HK-2 (cell line): ENCODE results near the gene BICDL1.

Experiments used
- DNase-seq: peaks from one replicate; pipeline ENCODE4 v3.0.0-alpha.2; 2018; ENCODE audit not compliant: unreplicated experiment

The BICDL1 gene

DNA sequence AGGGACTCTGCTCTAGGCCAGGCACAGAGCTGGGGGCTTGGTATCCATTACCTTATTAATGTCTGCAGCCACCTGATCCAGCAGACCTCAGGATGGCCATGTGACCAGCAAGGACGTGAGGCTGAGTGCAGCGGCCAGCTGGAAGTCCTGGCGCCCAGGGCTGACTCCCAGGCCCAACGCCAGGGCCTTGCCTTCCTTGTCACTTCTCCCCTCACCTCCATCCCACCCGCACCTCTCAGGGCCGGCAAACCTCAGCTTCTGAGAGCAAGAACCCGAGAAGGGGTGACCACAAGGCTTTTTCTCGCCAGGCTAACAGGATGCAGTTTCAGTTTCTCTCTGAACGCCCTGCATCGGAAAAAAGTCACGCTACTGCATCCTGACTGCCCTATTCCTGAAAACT, 112.1 kb downstream of the BICDL1 start:
- no peak for DNase-seq

DNA sequence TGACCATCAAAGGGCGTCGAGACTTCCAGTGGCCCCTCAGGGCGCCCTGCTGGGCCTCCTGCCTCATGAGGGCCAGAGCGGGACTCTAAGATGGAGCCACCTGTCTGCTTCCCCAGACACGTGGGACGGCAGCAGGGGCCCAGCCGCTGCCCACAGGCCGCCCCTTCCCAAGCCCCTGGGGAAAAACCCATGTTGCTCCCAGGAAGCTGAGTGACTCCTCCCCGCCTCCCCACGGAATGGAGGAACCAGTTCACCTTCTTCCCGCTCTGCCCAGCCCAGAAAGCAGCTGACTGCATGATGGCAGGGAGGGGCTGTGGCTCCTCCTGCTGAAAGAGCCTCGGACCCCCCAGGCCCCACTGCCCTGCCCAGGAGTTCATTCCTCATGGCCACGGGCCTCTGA, 112.6 kb downstream of the BICDL1 start:
- DNase-seq, result no peak

DNA sequence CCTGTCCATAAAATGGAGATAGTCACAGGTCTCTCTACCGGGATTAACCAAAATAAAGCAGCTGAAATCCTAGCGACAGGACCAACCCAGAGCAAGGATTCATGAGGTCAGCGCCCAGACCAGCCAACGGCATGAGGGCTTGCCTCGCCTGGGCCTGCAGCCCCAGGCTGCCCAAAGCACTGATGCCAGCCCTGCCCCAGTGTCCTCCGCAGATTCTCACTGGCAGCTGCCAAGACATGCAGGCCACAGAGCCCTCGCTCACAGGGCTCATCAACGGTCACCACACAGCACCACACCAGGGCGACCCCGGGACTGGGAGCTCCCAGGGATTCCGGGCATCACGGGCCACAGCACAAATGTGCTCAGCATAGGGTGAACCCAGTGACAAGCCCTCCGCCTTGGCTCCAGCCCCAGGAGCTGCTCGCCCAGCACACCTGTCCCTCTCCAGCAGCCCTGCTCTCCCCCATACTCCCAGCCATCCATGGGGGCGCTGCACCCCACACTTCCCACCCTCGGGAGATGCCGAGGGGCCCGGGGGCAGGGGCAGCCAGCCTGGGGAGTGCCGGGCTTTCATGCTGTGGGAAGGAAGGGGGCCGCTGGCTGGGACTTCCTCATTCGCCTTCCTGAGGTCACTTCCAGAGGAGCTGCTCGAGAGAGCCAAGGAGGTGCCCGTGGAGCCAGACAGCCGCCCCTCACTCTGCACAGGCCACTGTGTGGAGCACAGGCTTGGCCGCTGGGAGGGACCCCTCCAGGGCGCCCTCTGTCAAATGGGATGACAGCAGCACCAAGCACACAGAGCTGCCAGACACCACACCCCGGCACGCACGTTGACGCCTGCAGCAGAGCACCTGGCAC, 113.4 kb downstream of the BICDL1 start:
- no peak for DNase-seq

DNA sequence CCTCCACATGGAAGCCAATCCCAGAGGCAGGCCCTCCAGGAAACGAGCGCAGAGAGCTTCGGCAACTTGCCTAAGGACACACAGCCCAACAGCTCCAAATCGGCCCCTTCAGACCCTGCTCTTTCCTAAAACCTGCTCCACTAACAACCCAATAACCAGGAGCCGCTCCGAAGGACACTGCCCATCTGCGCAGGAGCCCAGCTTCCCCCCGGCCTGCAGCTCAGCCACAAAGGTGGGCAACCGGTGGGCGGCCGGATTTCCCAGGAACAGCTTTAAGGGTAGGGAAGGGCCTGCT, 114.0 kb downstream of the BICDL1 start:
- DNase-seq, result no peak

DNA sequence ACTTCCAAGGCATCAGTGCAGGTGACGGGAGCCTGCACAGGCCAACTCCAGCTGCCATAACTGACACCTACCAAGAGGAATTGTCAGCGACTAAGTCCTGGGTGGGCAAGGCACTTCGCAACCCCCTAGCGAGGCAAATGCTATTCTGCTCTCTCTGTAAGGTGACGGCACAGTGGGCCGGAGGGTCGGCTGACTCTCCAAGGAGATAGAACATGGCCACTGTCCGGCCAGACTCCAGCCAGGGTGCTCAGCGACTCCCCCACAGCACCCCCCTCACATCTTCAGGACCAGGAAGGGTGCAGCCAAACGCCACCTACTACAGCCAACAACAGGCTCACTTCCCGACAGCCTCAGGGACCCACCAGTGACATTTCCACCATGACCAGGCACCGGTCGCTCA, 114.3 kb downstream of the BICDL1 start:
- no peak for DNase-seq

DNA sequence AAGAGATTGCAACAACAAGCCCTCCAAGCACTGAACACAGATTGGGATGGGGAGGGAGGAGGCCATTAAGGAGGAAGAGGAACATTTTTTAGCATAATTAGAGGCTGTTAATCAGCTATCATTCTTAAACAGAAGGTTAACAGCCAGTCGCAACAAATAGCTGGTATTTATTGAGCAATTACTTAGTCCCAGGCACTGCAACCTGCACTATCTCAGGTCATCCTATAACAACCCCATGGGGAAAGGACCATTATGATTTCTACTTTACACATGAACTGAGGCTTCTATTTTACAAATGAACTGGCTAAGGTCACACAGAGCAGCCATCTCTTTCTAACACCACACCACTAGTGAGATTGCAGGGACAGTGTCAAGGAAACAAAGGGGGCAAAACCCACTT, 117.1 kb downstream of the BICDL1 start:
- DNase-seq, result no peak

DNA sequence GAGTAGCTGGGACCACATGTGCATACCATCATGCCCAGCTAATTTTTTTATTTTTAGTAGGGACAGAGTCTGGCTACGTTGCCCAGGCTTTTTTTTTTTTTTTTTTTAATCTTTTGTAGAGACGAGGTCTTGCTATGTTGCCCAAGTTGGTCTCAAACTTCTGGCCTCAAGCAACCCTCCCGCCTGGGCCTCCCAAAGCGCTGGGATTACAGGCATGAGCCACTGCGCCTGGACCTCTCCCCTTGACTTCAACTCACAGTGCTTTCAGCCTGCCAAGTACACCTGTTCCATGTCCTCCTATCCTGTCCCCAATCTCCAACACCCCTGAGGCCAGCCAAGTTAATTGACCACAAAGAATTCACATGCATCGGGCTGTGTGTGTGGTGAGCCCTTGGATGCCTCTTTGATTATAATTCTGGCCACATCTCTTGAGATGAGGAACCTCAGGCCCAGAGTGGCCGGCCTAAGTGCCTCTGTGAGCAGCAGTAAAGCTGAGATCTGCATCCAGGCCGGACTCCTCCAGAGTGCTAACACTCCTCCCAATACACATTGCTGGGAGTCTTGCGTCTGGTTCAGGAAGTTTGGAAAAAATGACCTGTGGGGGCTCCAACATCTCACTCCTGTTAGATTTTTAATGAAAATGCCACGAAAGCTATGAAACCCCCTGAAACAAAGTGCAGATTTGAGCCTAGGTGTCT, 120.7 kb downstream of the BICDL1 start:
- DNase-seq, result no peak

DNA sequence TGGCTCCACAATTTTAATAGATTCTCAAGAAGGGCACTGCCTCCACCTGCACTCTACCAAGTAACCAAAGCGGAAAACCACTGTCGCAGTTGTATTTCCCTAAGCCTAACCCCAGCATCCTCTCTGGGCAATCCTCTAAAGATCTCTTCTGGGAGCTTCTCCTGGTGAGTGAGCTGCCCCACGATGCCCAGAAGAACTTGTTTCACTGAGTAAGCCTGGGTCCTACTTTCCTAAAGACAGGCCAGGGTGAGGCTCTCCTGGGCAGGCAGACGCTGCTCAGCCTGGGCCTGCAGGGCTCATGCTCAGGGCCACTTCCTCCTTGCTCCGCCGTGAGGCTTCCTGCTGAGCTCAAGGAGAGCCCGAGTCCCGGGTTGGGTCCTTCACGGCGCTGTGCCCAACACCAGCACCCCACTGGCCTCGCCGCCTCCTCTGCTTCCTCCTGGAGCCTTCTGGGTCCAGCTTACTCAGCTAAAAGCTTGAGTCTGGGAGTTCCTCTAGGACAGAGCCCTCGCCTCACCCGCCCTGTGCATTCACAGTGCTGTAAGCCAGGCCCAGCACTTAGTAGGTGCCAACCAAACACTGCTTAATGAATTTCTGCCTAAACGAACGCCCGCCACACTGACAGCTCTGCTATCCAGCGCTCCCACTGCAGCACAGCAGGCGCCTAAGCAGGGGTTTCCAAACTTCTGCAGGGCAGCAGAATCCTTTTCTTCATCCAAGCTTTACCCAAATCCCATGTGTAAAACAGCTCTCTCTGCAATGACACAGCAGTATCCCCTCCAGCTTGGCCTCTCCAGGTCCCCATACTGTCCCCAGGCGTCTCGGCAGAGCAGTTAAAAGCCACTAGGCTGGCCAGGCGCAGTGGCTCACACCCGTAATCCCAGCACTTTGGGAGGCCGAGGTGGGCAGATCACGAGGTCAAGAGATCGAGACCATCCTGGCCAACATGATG, 121.8 kb downstream of the BICDL1 start:
- no peak for DNase-seq

DNA sequence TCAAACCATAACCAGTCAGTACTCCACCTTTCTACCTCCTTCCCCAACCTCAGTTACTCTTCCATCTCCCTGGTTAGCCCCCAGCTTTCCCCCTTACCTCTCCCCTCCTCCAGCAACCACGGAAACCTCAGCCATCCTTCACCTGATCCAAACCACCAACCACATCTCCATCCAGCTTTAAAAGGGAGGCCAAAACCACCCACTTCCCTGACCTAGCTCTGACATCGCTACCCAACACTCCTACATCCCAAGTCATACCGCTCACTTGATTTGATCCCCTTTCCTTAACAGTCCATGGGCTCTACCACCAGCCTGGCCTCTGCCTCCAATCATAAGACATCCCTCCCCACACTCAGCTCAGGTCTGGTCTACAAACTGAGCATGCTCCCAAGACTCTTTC, 126.0 kb downstream of the BICDL1 start:
- no peak for DNase-seq

DNA sequence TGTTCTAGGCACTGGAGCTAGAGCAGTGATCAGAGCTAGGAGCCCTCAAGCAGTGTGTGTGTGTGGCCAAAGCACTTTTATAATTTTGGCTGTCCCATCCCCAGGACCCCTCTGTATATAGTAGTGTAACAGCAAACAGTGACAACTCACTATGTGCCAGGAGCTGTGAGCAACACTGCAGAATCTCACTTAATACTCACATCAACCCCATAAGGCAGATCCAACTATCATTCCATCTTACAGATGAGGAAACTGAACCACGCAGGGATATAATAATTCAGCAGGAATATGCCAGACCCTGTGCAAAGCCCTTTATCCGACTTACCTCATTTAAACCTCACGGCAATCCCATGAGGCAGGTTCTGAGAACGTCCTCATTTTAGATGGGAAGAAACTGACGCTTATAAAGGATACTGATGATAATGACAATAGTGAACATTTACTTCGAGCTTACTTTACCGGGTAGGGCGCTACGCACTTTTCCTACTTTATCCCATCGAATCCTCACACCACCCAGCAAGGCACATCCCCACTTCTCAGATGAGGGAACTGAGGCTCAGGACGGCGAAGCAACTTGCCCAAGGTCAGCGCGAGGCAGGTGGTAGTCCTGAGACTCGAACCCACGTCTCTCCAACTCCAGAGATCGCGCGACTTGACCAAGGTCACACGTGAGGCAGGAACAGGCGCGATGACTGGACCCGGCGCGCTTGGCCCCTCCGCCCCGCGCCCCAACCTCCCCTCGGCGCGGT, 126.8 kb downstream of the BICDL1 start:
- DNase-seq, result peak; percentile 41

DNA sequence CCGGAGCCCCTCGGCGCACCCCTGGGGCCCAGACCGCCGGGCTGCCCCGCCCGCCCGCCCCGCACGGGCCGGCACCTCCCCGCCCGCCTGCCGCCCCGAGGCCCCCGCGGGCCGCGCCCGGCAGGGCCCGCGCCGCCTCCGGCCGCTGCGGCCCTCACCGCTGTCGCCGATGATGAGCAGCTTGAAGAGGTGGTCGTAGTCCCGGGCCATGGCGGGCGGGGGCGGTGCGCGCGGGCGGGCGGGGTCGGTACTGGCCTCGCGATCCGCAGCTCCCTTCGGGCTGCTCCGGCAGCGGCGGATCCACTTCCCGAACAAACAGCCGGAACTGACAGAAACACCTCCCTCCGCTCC, 127.4 kb downstream of the BICDL1 start, which contains the start of gene RAB35:
TSS of gene RAB35 (minus strand) at position 313 of the 351 bp plus-strand sequence. CDS start at position 210, 103 bp downstream.
- DNase-seq, result no peak

DNA sequence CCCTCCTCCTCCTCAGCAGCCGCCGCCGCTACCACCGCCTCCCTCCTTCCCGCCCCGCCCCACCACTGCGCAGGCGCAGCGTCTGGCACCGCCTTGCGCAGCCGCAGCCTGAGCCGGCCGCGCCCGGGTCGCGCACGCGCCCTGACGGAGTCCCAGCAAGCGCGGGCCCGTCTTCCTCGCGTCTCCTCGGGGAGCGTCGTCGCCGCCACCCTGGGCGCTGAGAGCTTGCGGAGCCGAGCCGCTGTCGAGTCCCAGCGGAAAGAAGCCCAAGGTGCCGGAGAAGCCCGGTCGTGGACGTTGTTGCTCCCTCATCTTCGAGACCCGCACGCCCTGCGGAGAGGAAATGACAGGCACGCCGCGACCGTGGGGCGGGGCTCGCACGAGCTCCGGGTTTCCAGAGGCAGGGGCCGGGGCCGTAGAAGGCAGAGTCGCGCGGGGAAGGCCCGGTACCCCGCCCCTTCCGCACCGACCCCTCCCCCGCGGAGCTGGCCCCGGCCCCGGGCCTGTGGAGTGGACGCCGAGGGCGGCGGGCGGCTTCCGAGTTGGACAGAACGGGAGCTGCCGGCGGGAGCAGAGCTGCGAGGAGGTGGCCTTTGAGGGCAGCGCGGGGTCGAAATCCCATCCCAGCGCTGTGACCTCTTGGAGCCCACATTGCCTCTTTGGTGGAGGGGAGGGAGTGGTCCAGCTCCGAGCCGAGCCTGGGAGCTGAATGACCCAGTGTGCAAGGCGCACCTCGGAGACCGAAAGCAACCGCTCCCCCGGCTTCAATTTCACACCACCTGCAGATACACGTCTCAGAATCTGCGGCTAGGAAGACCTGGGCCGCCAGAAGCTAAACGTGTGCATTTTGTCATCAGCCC, 128.0 kb downstream of the BICDL1 start:
- peak; percentile 95 for DNase-seq

DNA sequence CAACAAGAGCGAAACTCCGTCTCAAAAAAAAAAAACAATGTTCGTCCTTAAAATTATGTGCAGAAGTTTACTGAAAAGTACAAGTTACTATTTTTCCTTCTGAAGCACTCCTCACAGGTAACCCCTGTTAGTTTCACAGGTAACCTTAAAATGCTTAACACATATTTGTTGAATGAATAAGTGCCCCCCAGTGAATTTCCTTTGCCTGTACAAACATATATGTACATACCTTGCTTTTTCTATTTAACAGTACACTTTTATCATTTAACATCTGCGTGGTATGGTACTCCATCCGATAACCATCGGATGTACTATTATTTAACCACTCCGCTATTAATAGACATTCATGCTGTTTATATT, 128.9 kb downstream of the BICDL1 start:
- no peak for DNase-seq

DNA sequence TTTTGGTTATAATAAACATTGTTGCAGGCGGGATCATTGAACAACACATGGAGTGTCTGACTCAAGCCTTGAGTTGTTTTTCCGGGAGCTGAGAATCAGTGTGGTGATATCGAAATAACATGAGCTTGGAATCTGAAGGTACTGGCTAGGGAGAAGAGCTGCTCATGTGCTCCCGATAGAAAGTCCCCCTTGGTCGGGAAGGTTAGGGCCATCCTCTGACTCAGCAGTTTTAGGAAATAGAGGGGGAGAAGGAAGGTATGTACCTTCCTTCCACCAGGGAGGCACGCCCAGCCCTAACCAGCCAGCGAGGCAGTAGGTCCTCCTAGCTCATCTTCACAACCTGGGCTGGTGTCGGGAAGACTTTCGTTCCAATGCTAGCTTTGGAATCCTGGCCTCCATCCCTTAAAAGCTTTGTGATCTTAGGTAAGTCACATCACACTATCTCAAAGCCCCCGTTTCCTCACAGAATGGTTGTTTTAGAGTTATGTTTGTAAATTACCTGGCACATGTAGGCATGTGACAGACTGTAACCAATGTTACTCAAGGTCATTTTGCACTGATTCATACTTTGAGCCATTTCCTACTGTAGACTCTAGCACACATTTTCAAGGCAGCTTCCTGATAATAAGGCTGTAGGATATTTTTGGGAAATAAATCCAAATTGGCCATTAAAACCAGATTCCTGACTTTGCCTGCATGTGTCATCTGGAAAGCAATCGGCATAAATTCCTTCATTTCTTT, 129.5 kb downstream of the BICDL1 start:
- DNase-seq, result peak; percentile 35

DNA sequence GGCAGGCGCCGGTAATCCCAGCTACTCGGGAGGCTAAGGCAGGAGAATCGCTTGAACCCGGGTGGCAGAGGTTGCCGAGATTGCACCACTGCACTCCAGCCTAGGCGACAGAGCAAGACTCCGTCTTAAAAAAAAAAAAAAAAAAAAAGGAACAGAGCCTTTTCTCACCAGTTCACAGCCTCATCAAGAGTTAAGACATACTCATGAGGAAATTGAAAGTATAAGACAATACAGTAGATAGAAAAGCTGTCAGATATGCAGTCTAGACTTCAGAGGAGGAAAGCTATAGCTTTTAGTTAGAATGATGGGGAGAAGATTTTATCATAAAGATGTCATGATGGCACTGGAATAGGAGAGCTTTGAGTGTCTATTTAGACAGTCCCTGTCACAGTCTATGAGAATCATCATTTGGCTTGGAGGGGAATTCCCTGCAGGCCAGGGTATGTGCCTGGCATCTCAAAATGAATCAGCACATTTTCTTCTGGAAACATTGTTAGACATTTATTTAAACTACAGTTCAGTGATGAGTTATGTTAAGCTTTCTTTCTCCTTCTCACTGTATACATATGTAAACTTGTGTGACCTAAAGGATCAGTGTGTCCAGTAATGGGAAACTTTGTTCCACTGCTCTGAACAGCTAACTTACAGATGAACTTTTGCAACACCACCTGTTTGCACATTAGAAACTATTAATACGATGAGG, 130.4 kb downstream of the BICDL1 start:
- DNase-seq, result no peak

DNA sequence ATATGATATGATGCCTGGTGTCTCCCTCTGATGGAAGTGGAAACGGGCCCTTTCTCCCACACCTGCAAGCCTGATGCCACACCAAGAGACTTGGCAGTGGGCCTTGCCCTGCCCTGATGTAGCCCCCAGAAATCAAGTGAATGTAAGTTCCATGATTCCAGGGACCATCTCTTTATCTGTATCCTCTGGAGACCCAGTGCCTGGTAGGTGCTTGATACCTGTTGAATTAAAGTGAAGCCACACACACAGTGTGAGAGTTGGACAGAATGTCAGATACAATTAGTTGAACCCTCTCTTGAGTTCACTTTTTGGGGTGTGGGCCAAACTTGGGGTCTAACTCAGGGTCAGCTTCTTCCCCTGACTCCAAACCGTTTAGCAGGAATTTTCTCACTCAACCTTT, 132.3 kb downstream of the BICDL1 start:
- no peak for DNase-seq

DNA sequence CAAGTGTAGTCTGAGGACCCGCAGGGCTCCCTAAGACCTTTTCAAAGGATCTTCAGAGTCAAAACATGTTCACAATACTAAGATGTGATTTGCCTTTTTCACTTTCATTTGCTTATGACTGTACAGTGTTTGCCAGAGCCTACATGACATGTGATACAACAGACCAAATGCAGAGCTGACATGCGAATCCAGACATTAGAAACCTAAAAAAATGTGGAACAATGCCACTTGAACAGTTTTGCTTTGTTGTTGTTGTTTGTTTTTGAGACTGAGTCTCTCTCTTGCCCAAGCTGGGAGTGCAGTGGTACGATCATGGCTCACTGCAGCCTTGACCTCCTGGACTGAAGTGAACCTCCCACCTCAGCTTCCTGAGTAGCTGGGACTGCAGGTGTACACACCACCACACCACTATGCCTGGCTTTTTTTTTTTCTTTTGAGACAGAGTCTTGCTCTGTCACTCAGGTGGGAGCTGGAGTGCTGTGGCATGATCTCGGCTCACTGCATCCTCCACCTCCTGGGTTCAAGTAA, 132.8 kb downstream of the BICDL1 start:
- no peak for DNase-seq

DNA sequence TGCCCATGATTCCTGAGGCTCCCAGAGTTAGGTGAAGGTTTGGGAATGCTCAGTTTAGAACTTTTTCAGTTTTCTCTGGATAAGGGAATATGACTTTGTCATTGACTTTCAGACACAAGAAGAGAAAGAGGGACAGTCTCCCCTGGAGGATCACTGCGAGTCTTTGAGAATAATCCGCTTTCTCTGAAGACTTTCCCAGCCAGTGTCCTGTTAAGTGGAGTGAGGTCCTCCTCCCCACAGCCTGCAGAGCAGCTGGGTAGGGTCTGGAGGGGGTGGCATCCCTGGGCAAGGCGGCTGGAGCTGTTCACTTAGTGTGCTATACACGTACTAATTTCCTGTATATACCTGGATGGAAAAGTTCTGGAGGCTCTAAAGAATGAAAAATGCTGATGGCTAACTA, 136.0 kb downstream of the BICDL1 start:
- DNase-seq, result no peak
